HL-60 (cell line): ENCODE data around the gene CAMK1D.

ENCODE experiments used
- DNase-seq, 2 experiments: peaks; one replicate each; pipeline ENCODE4 v3.0.0-alpha.2; 2010 to 2020; ENCODE audit warnings: low read depth in 1 of 2, low spot score in 1 of 2
- H3K27ac ChIP-seq: fragments of 250-450 bp; sonication (Bioruptor Pico); replicated peaks from 2 replicates; pipeline ENCODE4 v1.5.1; 2020; ENCODE audit warnings: mild to moderate bottlenecking, moderate library complexity
- H3K27me3 ChIP-seq: fragments of 250-450 bp; sonication (Bioruptor Pico); 2 replicates; pipeline ENCODE4 v1.5.1; 2021; ENCODE audit warnings: mild to moderate bottlenecking, moderate library complexity; ENCODE audit not compliant: insufficient read depth, poor library complexity, severe bottlenecking
- H3K4me3 ChIP-seq: replicated peaks from 2 replicates; pipeline ENCODE4 v1.5.1; 2011; ENCODE audit warnings: mild to moderate bottlenecking, control low read depth, low read length; ENCODE audit not compliant: insufficient read depth
- GABPA ChIP-seq: IDR thresholded peaks from 2 replicates; pipeline ENCODE4 v1.6.1; 2012; ENCODE audit warnings: low read depth
- POLR2AphosphoS5 ChIP-seq: IDR thresholded peaks from 2 replicates; pipeline ENCODE4 v1.6.1; 2012; ENCODE audit warnings: low read depth
- REST ChIP-seq: IDR thresholded peaks from 2 replicates; pipeline ENCODE4 v1.6.1; 2012; ENCODE audit warnings: low read depth; ENCODE audit not compliant: insufficient replicate concordance
- SPI1 ChIP-seq: IDR thresholded peaks from 2 replicates; pipeline ENCODE4 v1.6.1; 2012; ENCODE audit warnings: low read depth, mild to moderate bottlenecking, borderline replicate concordance
- TF ChIP-seq, protein P1 (sequence below): IDR thresholded peaks from one replicate; pipeline ENCODE4 v1.5.1; 2011; ENCODE audit warnings: low read length, control low read depth, inconsistent platforms; ENCODE audit not compliant: insufficient read depth

CAMK1D gene

DNA sequence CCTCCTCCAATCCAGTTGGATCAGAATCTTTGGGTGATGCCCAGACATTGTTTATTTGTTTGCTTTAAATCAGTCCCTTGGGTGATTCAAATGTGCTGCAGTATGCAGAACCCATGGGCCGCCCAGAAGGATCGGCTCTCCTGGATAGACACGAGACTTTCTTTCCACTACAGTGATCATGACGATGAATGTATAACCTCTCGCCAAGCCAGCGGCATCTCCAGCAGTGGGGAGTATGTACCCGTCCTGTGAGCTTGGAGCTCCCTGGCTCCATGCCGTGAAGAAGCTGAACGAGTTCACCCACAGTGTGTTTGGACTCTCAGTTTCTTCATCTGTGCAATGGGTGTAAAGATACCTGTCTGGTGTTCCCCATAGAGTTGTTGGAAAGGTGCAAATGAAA is 162.3 kb downstream of the CAMK1D start:
- Histone ChIP-seq H3K27me3 (no peaks in the 10 kb centered on the region), H3K4me3 (no peak overlapping the region), H3K27ac (no peak overlapping the region)
- no peak for DNase-seq
- TF ChIP-seq SPI1 (no peak), GABPA (no peak), REST (no peak), POLR2AphosphoS5 (no peak)
- TF ChIP-seq, protein P1, sequence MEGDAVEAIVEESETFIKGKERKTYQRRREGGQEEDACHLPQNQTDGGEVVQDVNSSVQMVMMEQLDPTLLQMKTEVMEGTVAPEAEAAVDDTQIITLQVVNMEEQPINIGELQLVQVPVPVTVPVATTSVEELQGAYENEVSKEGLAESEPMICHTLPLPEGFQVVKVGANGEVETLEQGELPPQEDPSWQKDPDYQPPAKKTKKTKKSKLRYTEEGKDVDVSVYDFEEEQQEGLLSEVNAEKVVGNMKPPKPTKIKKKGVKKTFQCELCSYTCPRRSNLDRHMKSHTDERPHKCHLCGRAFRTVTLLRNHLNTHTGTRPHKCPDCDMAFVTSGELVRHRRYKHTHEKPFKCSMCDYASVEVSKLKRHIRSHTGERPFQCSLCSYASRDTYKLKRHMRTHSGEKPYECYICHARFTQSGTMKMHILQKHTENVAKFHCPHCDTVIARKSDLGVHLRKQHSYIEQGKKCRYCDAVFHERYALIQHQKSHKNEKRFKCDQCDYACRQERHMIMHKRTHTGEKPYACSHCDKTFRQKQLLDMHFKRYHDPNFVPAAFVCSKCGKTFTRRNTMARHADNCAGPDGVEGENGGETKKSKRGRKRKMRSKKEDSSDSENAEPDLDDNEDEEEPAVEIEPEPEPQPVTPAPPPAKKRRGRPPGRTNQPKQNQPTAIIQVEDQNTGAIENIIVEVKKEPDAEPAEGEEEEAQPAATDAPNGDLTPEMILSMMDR = no peak

- H3K27ac ChIP-seq = no peak overlapping the region
- no peak for DNase-seq
- TF ChIP-seq GABPA (no peak), SPI1 (no peak), POLR2AphosphoS5 (no peak), REST (no peak)
- TF ChIP-seq, protein P1 = no peak
- H3K4me3 ChIP-seq = no peak overlapping the region
- no peaks in the 10 kb centered on the region for H3K27me3 ChIP-seq
Observed at GRCh38 chr10:12512332-12513002, 163.1 kb downstream of the CAMK1D start.

- Histone ChIP-seq H3K27me3 (no peaks in the 10 kb centered on the region), H3K4me3 (no peak overlapping the region), H3K27ac (no peak overlapping the region)
- no peak for DNase-seq
- no peak for TF ChIP-seq GABPA
- TF ChIP-seq, protein P1 = no peak
- TF ChIP-seq REST = no peak
- no peak for TF ChIP-seq SPI1
- no peak for TF ChIP-seq POLR2AphosphoS5
Observed at GRCh38 chr10:12513003-12513365, 163.6 kb downstream of the CAMK1D start.
